ENCODE data around the gene PLXNA1. TPM values are rescaled to one million over a fixed set of nuclear protein-coding genes. Genes with fewer than 3 reads are reported as not detected.

The PLXNA1 gene
- polyA plus RNA-seq, 1 donor from 2014 or later: 65.6 TPM

DNA sequence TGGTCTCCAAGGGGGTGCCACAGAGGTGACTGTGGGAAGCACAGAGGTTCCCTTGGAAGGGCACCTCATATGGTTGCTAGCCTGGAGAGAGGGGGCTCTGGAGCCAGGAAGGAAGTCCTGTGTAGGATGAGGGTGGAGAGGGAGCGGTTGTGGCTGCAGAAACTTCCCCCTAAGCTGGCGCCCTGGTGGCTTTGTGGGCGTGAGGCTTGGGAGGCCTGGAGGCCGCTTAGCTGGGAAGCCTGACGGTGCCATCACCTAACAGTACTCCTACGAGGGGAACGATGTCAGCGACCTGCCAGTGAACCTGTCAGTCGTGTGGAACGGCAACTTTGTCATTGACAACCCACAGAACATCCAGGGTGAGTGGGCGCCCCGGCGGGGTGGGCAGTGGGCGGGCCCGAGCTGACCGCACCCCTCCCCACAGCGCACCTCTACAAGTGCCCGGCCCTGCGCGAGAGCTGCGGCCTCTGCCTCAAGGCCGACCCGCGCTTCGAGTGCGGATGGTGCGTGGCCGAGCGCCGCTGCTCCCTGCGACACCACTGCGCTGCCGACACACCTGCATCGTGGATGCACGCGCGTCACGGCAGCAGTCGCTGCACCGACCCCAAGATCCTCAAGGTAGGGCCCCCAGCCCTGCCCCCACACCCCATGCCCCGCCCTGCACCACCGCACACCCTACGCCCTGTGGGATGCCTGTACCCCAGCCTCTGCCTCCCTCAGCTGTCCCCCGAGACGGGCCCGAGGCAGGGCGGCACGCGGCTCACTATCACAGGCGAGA lies 31.0 kb downstream of the PLXNA1 start:
- Histone ChIP-seq H3F3A (ENCODE audit: insufficient read depth, low read length, poor library complexity, severe bottlenecking) (no peaks in the 10 kb centered on the region), H3K27ac (ENCODE audit: low read length) (no peak overlapping the region), H4K20me1 (ENCODE audit: insufficient read depth) (no peaks in the 10 kb centered on the region), H3K79me2 (replicated peaks; ENCODE audit: insufficient read depth, low read length) (no peaks in the 10 kb centered on the region), H3K9me3 (ENCODE audit: low read length) (no peaks in the 10 kb centered on the region), H2AFZ (ENCODE audit: low read depth, low read length) (no peak overlapping the region), H3K36me3 (ENCODE audit: insufficient read depth, low read length) (peaks cover 6% of the 10 kb centered on the region), H3K4me2 (ENCODE audit: low read length) (no peak overlapping the region), H3K27me3 (ENCODE audit: insufficient read depth, low read depth, low read length) (no peaks in the 10 kb centered on the region), H3K9me2 (ENCODE audit: insufficient read depth, low read length) (no peaks in the 10 kb centered on the region), H3K9ac (ENCODE audit: low read length) (no peak overlapping the region), H3K4me3 (ENCODE audit: low read length) (no peak overlapping the region)
- TF ChIP-seq, protein P1, sequence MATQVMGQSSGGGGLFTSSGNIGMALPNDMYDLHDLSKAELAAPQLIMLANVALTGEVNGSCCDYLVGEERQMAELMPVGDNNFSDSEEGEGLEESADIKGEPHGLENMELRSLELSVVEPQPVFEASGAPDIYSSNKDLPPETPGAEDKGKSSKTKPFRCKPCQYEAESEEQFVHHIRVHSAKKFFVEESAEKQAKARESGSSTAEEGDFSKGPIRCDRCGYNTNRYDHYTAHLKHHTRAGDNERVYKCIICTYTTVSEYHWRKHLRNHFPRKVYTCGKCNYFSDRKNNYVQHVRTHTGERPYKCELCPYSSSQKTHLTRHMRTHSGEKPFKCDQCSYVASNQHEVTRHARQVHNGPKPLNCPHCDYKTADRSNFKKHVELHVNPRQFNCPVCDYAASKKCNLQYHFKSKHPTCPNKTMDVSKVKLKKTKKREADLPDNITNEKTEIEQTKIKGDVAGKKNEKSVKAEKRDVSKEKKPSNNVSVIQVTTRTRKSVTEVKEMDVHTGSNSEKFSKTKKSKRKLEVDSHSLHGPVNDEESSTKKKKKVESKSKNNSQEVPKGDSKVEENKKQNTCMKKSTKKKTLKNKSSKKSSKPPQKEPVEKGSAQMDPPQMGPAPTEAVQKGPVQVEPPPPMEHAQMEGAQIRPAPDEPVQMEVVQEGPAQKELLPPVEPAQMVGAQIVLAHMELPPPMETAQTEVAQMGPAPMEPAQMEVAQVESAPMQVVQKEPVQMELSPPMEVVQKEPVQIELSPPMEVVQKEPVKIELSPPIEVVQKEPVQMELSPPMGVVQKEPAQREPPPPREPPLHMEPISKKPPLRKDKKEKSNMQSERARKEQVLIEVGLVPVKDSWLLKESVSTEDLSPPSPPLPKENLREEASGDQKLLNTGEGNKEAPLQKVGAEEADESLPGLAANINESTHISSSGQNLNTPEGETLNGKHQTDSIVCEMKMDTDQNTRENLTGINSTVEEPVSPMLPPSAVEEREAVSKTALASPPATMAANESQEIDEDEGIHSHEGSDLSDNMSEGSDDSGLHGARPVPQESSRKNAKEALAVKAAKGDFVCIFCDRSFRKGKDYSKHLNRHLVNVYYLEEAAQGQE (IDR thresholded peaks at IDR 0.05; ENCODE audit: borderline replicate concordance): no peak

DNA sequence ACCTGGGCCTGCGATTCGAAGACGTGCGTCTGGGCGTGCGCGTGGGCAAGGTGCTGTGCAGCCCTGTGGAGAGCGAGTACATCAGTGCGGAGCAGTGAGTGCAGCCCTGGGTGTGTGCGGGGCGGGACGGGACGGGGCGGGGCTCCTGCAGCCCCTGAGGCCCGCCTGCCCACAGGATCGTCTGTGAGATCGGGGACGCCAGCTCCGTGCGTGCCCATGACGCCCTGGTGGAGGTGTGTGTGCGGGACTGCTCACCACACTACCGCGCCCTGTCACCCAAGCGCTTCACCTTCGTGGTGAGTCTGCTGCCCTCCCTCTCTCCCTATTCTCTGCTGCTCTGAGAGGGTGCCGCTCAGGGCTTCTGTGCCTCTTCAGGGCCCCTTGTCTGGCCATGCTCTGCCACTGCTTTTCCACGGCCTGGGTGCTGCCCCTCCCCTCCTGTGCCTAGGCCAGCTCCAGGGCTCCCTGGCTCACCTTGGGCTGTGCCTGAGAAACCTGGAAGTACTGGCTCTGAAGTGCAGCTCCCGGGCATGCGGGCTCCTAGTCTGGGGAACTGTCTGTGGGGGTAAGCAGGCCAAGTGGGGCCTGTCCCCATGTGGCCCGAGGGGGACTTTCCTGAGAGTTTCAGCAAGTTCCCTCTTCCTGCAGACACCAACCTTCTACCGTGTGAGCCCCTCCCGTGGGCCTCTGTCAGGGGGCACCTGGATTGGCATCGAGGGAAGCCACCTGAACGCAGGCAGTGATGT lies 31.8 kb downstream of the PLXNA1 start:
- peak overlapping the region; percentile 16 for H3K27ac ChIP-seq (ENCODE audit: low read length)
- H3K9ac ChIP-seq (ENCODE audit: low read length): peak overlapping the region; percentile 16

More for the DNA sequence above, 31.8 kb downstream of the PLXNA1 start:
- no peaks in the 10 kb centered on the region for H3K9me2 ChIP-seq (ENCODE audit: insufficient read depth, low read length)
- H3F3A ChIP-seq (ENCODE audit: insufficient read depth, low read length, poor library complexity, severe bottlenecking): no peaks in the 10 kb centered on the region
- H3K4me2 ChIP-seq (ENCODE audit: low read length): no peak overlapping the region
- no peaks in the 10 kb centered on the region for H3K9me3 ChIP-seq (ENCODE audit: low read length)
- peaks cover 6% of the 10 kb centered on the region for H3K36me3 ChIP-seq (ENCODE audit: insufficient read depth, low read length)
- TF ChIP-seq EZH2 (IDR thresholded peaks at IDR 0.05; ENCODE audit: borderline replicate concordance, insufficient read depth, low read length, poor library complexity, severe bottlenecking) (no peak), RAD21 (conservative IDR thresholded peaks at IDR 0.05) (no peak), EP300 (conservative IDR thresholded peaks at IDR 0.05; ENCODE audit: poor library complexity, severe bottlenecking) (no peak), SMC3 (conservative IDR thresholded peaks at IDR 0.05; ENCODE audit: poor library complexity) (no peak), MXI1 (conservative IDR thresholded peaks at IDR 0.05; ENCODE audit: poor library complexity, severe bottlenecking) (no peak), TAF1 (IDR thresholded peaks at IDR 0.05; ENCODE audit: low read depth) (no peak), POLR2AphosphoS5 (IDR thresholded peaks at IDR 0.05) (no peak)
- TF ChIP-seq, protein P1 (IDR thresholded peaks at IDR 0.05; ENCODE audit: borderline replicate concordance): no peak
- TF ChIP-seq, protein P2, sequence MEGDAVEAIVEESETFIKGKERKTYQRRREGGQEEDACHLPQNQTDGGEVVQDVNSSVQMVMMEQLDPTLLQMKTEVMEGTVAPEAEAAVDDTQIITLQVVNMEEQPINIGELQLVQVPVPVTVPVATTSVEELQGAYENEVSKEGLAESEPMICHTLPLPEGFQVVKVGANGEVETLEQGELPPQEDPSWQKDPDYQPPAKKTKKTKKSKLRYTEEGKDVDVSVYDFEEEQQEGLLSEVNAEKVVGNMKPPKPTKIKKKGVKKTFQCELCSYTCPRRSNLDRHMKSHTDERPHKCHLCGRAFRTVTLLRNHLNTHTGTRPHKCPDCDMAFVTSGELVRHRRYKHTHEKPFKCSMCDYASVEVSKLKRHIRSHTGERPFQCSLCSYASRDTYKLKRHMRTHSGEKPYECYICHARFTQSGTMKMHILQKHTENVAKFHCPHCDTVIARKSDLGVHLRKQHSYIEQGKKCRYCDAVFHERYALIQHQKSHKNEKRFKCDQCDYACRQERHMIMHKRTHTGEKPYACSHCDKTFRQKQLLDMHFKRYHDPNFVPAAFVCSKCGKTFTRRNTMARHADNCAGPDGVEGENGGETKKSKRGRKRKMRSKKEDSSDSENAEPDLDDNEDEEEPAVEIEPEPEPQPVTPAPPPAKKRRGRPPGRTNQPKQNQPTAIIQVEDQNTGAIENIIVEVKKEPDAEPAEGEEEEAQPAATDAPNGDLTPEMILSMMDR (IDR thresholded peaks at IDR 0.05; ENCODE audit: poor library complexity, severe bottlenecking): no peak
- H3K27me3 ChIP-seq (ENCODE audit: insufficient read depth, low read depth, low read length): no peaks in the 10 kb centered on the region
- H2AFZ ChIP-seq (ENCODE audit: low read depth, low read length): no peak overlapping the region
- H3K79me2 ChIP-seq (replicated peaks; ENCODE audit: insufficient read depth, low read length): no peaks in the 10 kb centered on the region
- peak overlapping the region; percentile 33 for H3K4me3 ChIP-seq (ENCODE audit: low read length)
- H4K20me1 ChIP-seq (ENCODE audit: insufficient read depth): no peaks in the 10 kb centered on the region
